HS-27A (cell line): ENCODE results near the gene GPN2.

Source experiments
- DNase-seq: peaks from one replicate; pipeline ENCODE4 v3.0.0-alpha.2; 2012; ENCODE audit warnings: low read depth, missing footprints

Gene GPN2

GRCh38 chr1:26831546-26832248 is 58.4 kb downstream of the GPN2 start:
- no peak for DNase-seq

- no peak for DNase-seq
Observed at GRCh38 chr1:26831059-26831458, 59.0 kb downstream of the GPN2 start.

GRCh38 chr1:26829184-26829911 is 60.7 kb downstream of the GPN2 start:
- DNase-seq: no peak

GRCh38 chr1:26828411-26828991 is 61.6 kb downstream of the GPN2 start:
- no peak for DNase-seq

GRCh38 chr1:26827663-26828062 is 62.4 kb downstream of the GPN2 start:
- no peak for DNase-seq

GRCh38 chr1:26827106-26827604 is 62.9 kb downstream of the GPN2 start:
- no peak for DNase-seq

- DNase-seq: no peak
Observed at GRCh38 chr1:26826261-26827105, 63.6 kb downstream of the GPN2 start, which contains the start of gene ZDHHC18. ZDHHC18 (plus strand) TSS chr1:26826688; CDS start chr1:26826805, 117 bp downstream.
